H1 (cell line): ENCODE data around the gene SLC30A10. TPM values are rescaled to one million over a fixed set of nuclear protein-coding genes. Genes with fewer than 3 reads are reported as not detected.

Experiments used
- CTCF ChIA-PET: fragments of 300-600 bp; sonication (Branson Sonifier 250); formaldehyde crosslinking; loops from one replicate; lab custom pipeline; 2021; ENCODE audit not compliant: partially characterized antibody; lab: Charles Lee
- POLR2A ChIA-PET: fragments of 300-600 bp; sonication (Branson Sonifier 250); formaldehyde crosslinking; loops from one replicate; lab custom pipeline; 2021; ENCODE audit warnings: inconsistent platforms; ENCODE audit not compliant: partially characterized antibody; lab: Charles Lee
- DNase-seq, 2 experiments: peaks; one replicate each; pipeline versions ENCODE4 v3.0.0 to v3.0.0-alpha.2; 2010 to 2022; ENCODE audit warnings: low spot score in 2 of 2, low read depth in 1 of 2, mixed read lengths in 1 of 2
- FAIRE-seq: peaks from 2 replicates; lab custom pipeline; 2011; peaks lifted over from hg19 to GRCh38; lab: Jason Lieb, UNC
- H2AFZ ChIP-seq: 2 replicates; pipeline ENCODE4 v1.8.1; 2012; ENCODE audit warnings: low read length, inconsistent platforms
- H2AK5ac ChIP-seq: 2 replicates; pipeline ENCODE4 v1.6.1; 2013; ENCODE audit warnings: low read depth, low read length
- H2BK120ac ChIP-seq: replicated peaks from 2 replicates; pipeline ENCODE3; 2013; ENCODE audit warnings: low read depth, low read length, inconsistent platforms
- H2BK12ac ChIP-seq: 2 replicates; pipeline ENCODE4 v1.6.1; 2013; ENCODE audit warnings: low read depth, low read length
- H2BK15ac ChIP-seq: 2 replicates; pipeline ENCODE4 v1.6.1; 2013; ENCODE audit warnings: low read length
- H2BK20ac ChIP-seq: 2 replicates; pipeline ENCODE4 v1.6.1; 2013; ENCODE audit warnings: low read length
- H2BK5ac ChIP-seq: 2 replicates; pipeline ENCODE4 v1.6.1; 2013; ENCODE audit warnings: low read depth, low read length
- H3K14ac ChIP-seq: 2 replicates; pipeline ENCODE4 v1.6.1; 2013; ENCODE audit warnings: inconsistent platforms; ENCODE audit not compliant: insufficient read length
- H3K18ac ChIP-seq: 2 replicates; pipeline ENCODE4 v1.6.1; 2013; ENCODE audit warnings: low read length; ENCODE audit errors: extremely low read depth
- H3K23ac ChIP-seq: 2 replicates; pipeline ENCODE4 v1.6.1; 2013; ENCODE audit warnings: inconsistent platforms; ENCODE audit not compliant: insufficient read length
- H3K23me2 ChIP-seq: 2 replicates; pipeline ENCODE4 v1.6.1; 2013; ENCODE audit warnings: low read depth, low read length
- H3K27ac ChIP-seq: 2 replicates; pipeline ENCODE4 v1.6.1; 2011; ENCODE audit warnings: low read depth, low read length, inconsistent platforms
- H3K27me3 ChIP-seq, 4 experiments: replicated peaks in 1 of 4; 1 replicate in 1 of 4; 2 replicates in 3 of 4; pipeline versions ENCODE4 v1.6.1 to v1.8.1; 2011 to 2013; ENCODE audit warnings: low read length in 3 of 4, mild to moderate bottlenecking in 3 of 4, inconsistent platforms in 2 of 4, mixed read lengths in 2 of 4, moderate library complexity in 1 of 4; ENCODE audit not compliant: control insufficient read depth in 3 of 4, insufficient read depth in 3 of 4; ENCODE audit errors: extremely low read depth in 1 of 4
- H3K36me3 ChIP-seq, 4 experiments: 2 replicates each; pipeline versions ENCODE4 v1.6.1 to v1.8.1; 2011 to 2013; ENCODE audit warnings: mild to moderate bottlenecking in 4 of 4, low read length in 3 of 4, moderate library complexity in 2 of 4, control low read depth in 1 of 4, inconsistent platforms in 1 of 4; ENCODE audit not compliant: insufficient read depth in 4 of 4, control insufficient read depth in 2 of 4
- H3K4ac ChIP-seq: replicated peaks from 2 replicates; pipeline ENCODE3; 2013; ENCODE audit warnings: low read length, low read depth, mixed read lengths, inconsistent platforms; ENCODE audit not compliant: insufficient read length
- H3K4me1 ChIP-seq, 4 experiments: replicated peaks in 1 of 4; 1 replicate in 1 of 4; 2 replicates in 3 of 4; pipeline versions ENCODE4 v1.6.1 to v1.8.1; 2011 to 2013; ENCODE audit warnings: low read length in 3 of 4, inconsistent platforms in 2 of 4, mixed read lengths in 1 of 4; ENCODE audit not compliant: insufficient read depth in 4 of 4, control insufficient read depth in 3 of 4
- H3K4me2 ChIP-seq, 2 experiments: 2 replicates each; pipeline versions ENCODE4 v1.6.1 to v1.8.1; 2011 to 2013; ENCODE audit warnings: low read depth in 2 of 2, low read length in 2 of 2, control low read depth in 1 of 2, inconsistent platforms in 1 of 2, mild to moderate bottlenecking in 1 of 2; ENCODE audit not compliant: insufficient read depth in 1 of 2
- H3K4me3 ChIP-seq, 4 experiments: fragments of 200-600, 300-600 bp in 1 of 4; sonication (generic), shearing (Covaris generic), sonication (Bioruptor Twin) in 1 of 4; 2 replicates each; pipeline versions ENCODE4 v1.5.1 to v1.8.1; 2011 to 2016; ENCODE audit warnings: low read length in 4 of 4, low read depth in 3 of 4, control low read depth in 2 of 4, inconsistent platforms in 2 of 4, mild to moderate bottlenecking in 2 of 4, mixed read lengths in 1 of 4, moderate library complexity in 1 of 4; ENCODE audit not compliant: insufficient read depth in 2 of 4; ENCODE audit errors: extremely low read depth in 1 of 4
- H3K56ac ChIP-seq: replicated peaks from 2 replicates; pipeline ENCODE3; 2013; ENCODE audit warnings: low read depth, mild to moderate bottlenecking, mixed read lengths, low read length, inconsistent platforms; ENCODE audit not compliant: insufficient read length
- H3K79me1 ChIP-seq: 2 replicates; pipeline ENCODE4 v1.6.1; 2013; ENCODE audit warnings: low read depth, low read length, control low read depth
- H3K79me2 ChIP-seq, 2 experiments: 2 replicates each; pipeline versions ENCODE4 v1.6.1 to v1.8.1; 2012 to 2013; ENCODE audit warnings: low read length in 2 of 2, mild to moderate bottlenecking in 2 of 2, inconsistent platforms in 1 of 2; ENCODE audit not compliant: insufficient read depth in 2 of 2, control insufficient read depth in 1 of 2
- H3K9ac ChIP-seq, 4 experiments: replicated peaks in 1 of 4; 1 replicate in 1 of 4; 2 replicates in 3 of 4; pipeline versions ENCODE4 v1.6.1 to v1.8.1; 2011 to 2013; ENCODE audit warnings: low read depth in 3 of 4, low read length in 3 of 4, control low read depth in 2 of 4, mild to moderate bottlenecking in 2 of 4, moderate library complexity in 2 of 4, inconsistent platforms in 1 of 4; ENCODE audit errors: extremely low read depth in 1 of 4
- H3K9me3 ChIP-seq, 2 experiments: 2 replicates each; pipeline versions ENCODE4 v1.6.1 to v1.8.1; 2012 to 2013; ENCODE audit warnings: mild to moderate bottlenecking in 2 of 2, moderate library complexity in 2 of 2, control low read depth in 1 of 2, inconsistent platforms in 1 of 2, low read depth in 1 of 2, low read length in 1 of 2, mixed read lengths in 1 of 2; ENCODE audit not compliant: insufficient read depth in 2 of 2
- H4K20me1 ChIP-seq, 2 experiments: replicated peaks in 1 of 2; 2 replicates each; pipeline versions ENCODE3 to v1.8.1; 2011 to 2013; ENCODE audit warnings: inconsistent platforms in 2 of 2, low read length in 2 of 2, mild to moderate bottlenecking in 1 of 2; ENCODE audit not compliant: insufficient read depth in 2 of 2, control insufficient read depth in 1 of 2
- H4K5ac ChIP-seq: 2 replicates; pipeline ENCODE4 v1.6.1; 2013; ENCODE audit warnings: low read length, low read depth, mixed read lengths, inconsistent platforms; ENCODE audit not compliant: insufficient read length
- H4K8ac ChIP-seq: 2 replicates; pipeline ENCODE4 v1.8.0; 2013; ENCODE audit warnings: mild to moderate bottlenecking, moderate library complexity, low read length, inconsistent platforms; ENCODE audit not compliant: insufficient read depth; ENCODE audit errors: extremely low read depth
- H4K91ac ChIP-seq: replicated peaks from 2 replicates; pipeline ENCODE3; 2013; ENCODE audit warnings: low read length, mixed read lengths, inconsistent platforms; ENCODE audit not compliant: insufficient read length
- JUND ChIP-seq: IDR thresholded peaks from 2 replicates; pipeline ENCODE4 v1.6.1; 2011; ENCODE audit warnings: mild to moderate bottlenecking, improper control_type of control experiment, low read length
- MAFK ChIP-seq: IDR thresholded peaks from 2 replicates; pipeline ENCODE4 v1.6.1; 2012; ENCODE audit warnings: low read depth, mild to moderate bottlenecking, improper control_type of control experiment, low read length
- YY1 ChIP-seq: IDR thresholded peaks from 2 replicates; pipeline ENCODE4 v1.6.1; 2011; ENCODE audit warnings: low read depth, mild to moderate bottlenecking, low read length
- WGBS, 2 experiments: shearing (Covaris generic) in 1 of 2; methylation state at CpG; one replicate each; pipeline versions ENCODE4 v1.1.6 to v1.1.7; 2013 to 2015; ENCODE audit warnings: low lambda C conversion rate in 2 of 2, mixed read lengths in 2 of 2, inconsistent platforms in 1 of 2, low coverage in 1 of 2, missing lambda C conversion rate in 1 of 2; ENCODE audit not compliant: insufficient replicate concordance in 2 of 2, insufficient coverage in 1 of 2, insufficient read length in 1 of 2; ENCODE audit errors: extremely low coverage in 1 of 2, missing lambda C conversion rate in 1 of 2; 5-methylcytosine and 5-hydroxymethylcytosine counted together
- polyA plus RNA-seq, 7 experiments: library from polyadenylated mRNA; depleted of rRNA in 3 of 7; stranded (reverse) in 5 of 7; unstranded in 2 of 7; fragments of >200 nt in 5 of 7; fragments of 200-250 nt in 2 of 7; gene quantifications; 1 replicate in 5 of 7; 2 replicates in 1 of 7; 4 replicates in 1 of 7; pipeline versions ENCODE4 v1.2.1 to v1.2.3, GENCODE V29; 2011 to 2013; ENCODE audit warnings: missing spikeins in 2 of 7, mixed read lengths in 2 of 7
- total RNA-seq: library from RNA; stranded (reverse); fragmentation: NEBNext Ultra II Directional; extraction: Animal tissue kit (Norgen Biotek cat#: 25700); gene quantifications from 2 replicates; pipeline ENCODE4 v1.2.1, GENCODE V29; 2021

Gene SLC30A10
- total and polyA plus RNA-seq, 2 of the 8 experiments (the other 6 are each of a cell fraction or from before 2014, with no cell fraction given): 0.23 to 0.61 TPM

GRCh38 chr1:219959540-219960203 is 31.3 kb upstream of the SLC30A10 start:
- Histone ChIP-seq H3K27me3 (no peaks in the 10 kb centered on the region), H3K23ac (no peak overlapping the region), H4K5ac (no peak overlapping the region), H3K4me3 (no peak overlapping the region), H3K4me1 (no peaks in the 10 kb centered on the region), H3K79me2 (no peaks in the 10 kb centered on the region), H3K9me3 (no peaks in the 10 kb centered on the region), H3K18ac (no peak overlapping the region), H3K79me1 (no peaks in the 10 kb centered on the region), H2BK5ac (no peak overlapping the region), H3K23me2 (no peaks in the 10 kb centered on the region), H2AFZ (no peak overlapping the region), H3K56ac (no peak overlapping the region), H4K8ac (no peak overlapping the region), H2BK12ac (no peak overlapping the region), H2BK120ac (no peak overlapping the region), H3K36me3 (no peaks in the 10 kb centered on the region), H4K20me1 (no peaks in the 10 kb centered on the region), H3K4me2 (no peak overlapping the region), H3K4ac (no peak overlapping the region), H2AK5ac (no peak overlapping the region), H3K9ac (no peak overlapping the region), H4K91ac (no peak overlapping the region), H3K27ac (no peak overlapping the region), H3K14ac (no peak overlapping the region), H2BK15ac (no peak overlapping the region), H2BK20ac (no peak overlapping the region)
- CTCF ChIA-PET: no interaction called here
- DNase-seq: no peak
- WGBS, 2 experiments: 85% methylated on average over 3 of the region's 3 CpGs; no CpG with 5 or more reads in 1 of the 2 experiments
- no peak for FAIRE-seq
- POLR2A ChIA-PET: no interaction called here
- TF ChIP-seq JUND (no peak), MAFK (peak; percentile 32; the same call in 1 of the 2 replicates), YY1 (no peak)
